ELR (cell line): ENCODE results near the gene AGER.
"Not testable (repeated sequence)": the region's sequence is repeated elsewhere in the genome, so short reads cannot be mapped to it uniquely, and the experiment has no call there.

Experiments
- DNase-seq: peaks from one replicate; pipeline ENCODE4 v3.0.0-alpha.2; 2015; ENCODE audit warnings: low read depth

Gene AGER

DNA sequence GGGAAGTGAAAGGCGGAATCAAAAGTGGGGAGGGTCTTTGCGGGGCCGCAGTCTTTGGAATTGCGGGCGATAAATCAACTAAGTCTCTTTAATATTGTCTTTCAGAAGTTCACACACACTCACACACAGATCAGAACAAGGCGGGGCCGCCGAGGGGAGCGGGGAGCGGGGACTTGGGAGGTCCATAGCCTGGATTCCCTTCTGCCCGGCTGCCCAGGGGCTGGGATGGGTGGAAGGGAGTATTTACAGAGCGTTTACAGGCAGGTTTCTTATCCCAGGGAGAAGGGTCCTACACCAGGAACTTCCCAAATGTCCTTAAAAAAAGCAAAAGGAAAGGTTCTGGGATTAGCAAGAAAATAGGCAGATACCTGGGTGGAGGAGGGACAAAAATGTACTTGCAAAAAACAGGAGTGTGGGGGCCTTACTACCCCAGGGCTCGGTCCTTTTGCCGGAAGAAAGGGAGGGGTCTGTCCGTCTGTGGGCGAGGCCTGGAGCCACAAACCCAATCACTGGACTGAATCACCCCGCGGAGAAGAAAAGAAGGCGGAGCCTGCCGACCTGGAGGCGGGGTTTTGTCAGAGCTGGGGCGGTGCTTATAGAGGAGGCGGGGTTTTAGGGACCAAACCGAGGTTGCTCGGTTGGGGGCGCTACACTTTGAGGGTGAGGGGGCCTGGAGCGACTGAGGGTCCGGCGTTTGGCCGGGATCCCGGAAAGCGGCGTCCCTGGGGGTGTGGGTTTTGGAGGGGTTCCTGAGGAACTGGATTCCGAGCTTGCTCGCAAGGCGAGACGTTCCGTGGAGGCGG is 35.6 kb downstream of the AGER start:
- DNase-seq, result no peak

DNA sequence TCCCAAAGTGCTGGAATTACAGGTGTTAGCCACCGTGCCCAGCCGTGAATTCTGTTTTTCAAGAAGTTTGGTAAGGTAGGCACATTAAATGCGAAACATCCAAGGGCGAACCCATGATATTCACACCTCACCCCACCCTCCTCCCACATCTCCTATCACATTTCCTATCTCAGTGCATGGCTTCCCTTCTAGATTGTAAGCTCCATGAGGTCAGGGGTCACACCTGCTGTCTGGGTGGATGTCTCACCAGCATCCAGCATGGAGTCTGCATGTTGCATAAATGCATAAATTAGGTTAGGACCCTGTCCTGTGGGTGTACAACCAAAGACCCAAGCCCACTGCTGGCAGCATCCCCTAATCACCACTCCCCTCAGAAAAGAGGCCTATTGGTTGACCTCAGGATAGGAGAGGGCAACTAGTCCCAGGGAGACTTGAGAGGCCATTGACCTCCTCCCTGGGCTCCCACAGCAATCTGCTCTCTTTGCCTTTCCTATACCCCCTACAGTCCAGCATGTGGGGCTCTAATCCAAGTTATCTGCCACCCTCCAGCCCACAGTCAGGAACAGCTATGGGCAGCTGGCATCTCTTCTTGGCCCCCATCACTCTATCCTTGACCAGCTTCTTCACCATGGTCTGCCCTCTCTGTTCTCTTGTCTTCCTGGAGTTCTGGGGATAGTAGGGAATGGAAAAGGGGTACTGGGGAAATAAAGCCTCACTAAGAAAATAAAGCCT is 36.5 kb downstream of the AGER start:
- DNase-seq, result no peak

DNA sequence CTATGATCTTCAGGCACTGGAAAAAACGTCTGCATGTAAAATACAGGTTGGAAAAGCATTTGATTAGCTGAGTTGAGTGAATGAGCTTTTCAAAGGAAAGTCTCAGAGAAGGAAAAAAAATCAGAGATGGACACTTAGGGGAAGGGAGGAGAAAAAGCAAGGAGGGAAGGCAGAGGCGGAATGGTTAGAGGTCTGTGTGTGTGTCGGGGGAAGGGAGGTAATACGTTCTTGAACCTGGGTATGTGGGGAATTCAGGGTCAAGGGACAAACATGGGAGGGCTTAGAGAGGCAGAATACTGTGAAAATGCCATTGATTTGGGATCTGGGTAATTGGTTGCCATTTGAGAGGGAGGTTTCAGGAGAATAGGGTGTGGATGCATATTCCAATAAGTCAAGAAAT is 37.4 kb downstream of the AGER start:
- DNase-seq, result no peak

DNA sequence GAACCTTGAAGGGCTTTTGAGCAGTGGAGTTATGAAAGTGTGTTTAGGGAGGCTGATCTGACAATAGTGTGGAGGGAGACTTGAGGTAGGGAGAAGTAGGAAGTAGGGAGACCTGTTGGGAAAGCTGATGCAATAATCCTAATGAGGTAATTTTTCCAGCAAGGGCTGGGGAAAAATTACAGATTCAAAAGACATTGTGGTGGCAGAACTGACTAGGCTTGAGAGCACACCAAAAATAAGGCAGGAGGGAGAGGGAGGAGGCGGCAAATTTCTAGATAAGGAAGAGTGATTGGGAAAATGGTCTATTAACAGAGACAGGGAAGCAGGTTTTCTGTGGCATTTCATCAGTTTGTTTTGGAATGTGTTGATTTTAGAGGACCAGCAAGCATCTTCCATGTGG is 37.8 kb downstream of the AGER start:
- DNase-seq, result no peak

DNA sequence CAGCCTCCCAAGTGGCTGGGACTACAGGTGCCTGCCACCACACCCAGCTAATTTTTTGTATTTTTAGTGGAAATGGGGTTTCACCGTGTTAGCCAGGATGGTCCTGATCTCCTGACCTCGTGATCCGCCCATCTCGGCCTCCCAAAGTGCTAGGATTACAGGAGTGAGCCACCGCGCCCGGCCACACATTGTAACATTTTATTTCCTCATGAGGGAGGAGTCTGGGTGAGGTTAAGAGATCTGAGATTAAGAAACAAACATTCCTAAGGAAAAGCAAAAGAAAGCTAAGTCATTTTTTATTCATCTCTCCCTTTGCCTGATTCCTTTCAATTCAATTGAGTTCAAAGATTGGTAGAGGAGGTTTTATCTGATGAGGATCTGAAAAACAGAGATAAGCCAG is 39.8 kb downstream of the AGER start:
- DNase-seq, result not testable (repeated sequence)

DNA sequence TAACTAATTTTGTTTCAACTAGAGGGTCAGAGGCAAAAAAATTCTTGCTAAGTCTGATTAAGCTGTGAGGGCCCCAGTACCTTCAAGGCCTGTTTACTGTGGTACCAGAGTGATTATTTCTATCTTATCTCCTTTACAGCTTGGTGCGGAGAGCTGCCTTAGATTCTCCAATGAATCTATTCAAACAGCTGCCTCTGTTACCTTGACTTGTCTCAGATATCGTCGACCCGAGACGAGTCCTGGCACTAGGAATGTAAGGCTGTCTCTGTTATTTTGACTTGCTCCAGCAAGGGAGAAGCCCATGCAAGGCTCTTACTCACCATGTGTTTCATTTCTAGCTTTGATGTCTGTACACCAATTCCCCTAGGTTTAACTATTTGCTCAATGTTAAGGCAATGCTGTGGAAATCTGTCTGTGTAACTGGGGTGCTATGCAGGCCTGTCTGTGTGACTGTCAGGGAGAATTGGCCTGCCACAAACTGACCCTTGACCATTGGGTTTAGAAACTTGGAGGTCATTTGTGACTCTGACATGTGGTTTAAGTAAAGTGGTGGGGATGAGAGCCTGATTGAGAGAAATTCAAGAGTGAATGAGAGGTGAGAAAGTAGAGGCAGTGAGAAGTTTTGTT is 43.5 kb downstream of the AGER start:
- DNase-seq, result no peak

DNA sequence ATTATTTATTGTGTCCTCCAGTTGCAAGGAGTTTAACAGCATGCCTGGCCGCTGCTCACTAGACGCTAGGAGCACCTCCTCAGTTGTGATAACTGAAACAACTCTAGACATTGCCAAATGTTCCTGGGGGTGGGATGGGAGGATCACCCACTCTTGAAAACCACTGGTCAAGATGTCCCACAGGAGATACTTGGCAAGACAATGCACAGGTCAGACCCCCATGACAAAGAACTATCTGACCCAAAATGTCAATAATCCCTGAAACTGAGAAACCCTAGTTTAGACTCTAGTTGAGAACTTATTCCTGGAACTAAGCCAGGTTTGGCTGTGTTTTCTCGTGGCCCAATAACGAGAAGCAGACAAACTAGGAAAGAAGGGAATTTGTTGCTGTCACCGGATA is 44.5 kb downstream of the AGER start:
- no peak for DNase-seq

DNA sequence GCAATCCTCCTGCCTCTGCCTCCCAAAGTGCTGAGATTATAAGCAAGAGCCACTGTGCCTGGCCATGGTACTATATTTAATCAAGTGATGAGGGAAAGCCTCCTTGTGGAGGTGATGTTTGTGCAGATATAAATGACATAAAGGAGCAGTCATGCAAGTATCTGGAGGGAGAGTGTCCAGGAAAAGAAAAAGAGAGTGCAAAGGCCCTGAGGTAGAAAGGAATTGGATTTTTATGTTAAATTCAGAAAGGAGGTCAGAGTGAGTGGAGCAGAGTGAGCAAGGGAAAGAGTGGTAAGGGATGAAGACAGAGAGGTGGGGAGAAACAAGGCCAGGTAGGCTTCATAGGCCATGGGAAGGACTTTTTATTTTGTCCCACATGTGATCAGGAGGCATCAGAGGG is 46.6 kb downstream of the AGER start:
- no peak for DNase-seq

DNA sequence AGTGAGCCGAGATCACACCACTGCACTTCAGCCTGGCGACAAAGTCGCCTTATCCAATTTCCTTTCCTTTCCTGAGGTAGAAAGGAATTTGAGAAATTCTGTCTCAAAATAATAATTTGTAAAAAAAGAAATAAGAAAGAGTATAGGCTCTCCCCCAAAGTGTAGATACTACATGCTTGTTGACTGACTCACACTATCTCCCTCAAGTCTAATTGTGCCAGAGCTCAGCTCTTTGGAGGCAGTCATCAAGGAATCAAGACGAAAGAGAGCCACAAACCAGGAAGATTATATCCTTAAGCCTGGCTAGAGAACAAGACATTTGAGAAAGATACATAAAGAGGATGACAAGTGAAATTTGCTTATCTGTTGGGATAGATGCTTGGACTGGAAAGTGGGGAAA is 50.3 kb downstream of the AGER start:
- peak; percentile 54 for DNase-seq

DNA sequence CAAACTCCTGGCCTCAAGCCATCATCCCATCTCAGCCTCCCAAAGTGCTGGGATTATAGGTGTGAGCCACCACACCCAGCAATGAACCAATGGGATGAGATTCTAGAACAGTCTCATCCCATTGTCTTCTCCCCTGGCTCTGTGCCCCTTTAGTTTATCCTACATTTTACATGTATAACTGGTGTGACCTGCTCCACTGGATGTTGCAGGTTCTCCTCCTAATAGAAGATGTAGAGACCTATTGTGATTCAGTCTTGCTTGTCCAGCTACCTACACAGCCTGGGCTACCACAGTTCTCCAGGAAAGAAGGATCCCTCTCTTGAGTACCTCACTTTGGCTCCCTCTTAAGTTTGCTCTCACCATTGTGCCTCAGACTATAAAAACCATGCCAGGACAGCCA is 51.9 kb downstream of the AGER start:
- no peak for DNase-seq

DNA sequence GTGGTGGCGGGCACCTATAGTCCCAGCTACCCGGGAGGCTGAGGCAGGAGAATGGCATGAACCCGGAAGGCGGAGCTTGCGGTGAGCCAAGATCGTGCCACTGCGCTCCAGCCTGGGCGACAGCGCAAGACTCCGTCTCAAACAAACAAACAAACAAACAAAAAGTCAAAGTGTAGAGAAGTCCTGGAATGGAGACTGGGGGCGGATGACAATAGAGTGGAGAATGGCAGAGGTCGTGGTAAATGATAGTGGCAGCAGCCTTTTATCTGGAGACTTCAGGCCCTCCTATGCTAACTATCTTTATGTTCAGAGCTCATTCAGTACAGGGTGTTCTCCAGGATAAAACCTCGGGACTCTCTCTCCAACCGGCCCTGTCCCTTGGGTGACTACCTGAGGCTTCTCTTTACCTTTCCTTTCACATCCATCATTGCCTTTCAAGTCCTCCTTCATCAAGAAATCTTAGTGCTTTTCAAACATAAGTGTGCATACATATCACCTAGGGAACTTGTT is 52.6 kb downstream of the AGER start:
- no peak for DNase-seq
